HCT116 (cell line): ENCODE results near the gene TMEM135. TPM values are rescaled to one million over a fixed set of nuclear protein-coding genes. Genes with fewer than 3 reads are reported as not detected.
A peak's percentile ranks its signal among the peaks of the same experiment; 100 is the strongest.

ENCODE experiments used
- ATAC-seq: fragments of 200-7000 bp; cut with Tn5 transposase; 2 replicates; pipeline ENCODE4 v1.9.1; 2020; ENCODE audit warnings: mild to moderate bottlenecking, moderate library complexity
- BruUV-seq: library from RNA; stranded (reverse); fragments of 400-500 nt; replicated peaks from 2 replicates; lab custom pipeline; 2021; lab: Mats Ljungman, UMichigan
- CTCF ChIA-PET: fragments of 300-600 bp; sonication (Branson Sonifier 250); formaldehyde crosslinking; loops from one replicate; lab custom pipeline; 2021; ENCODE audit warnings: antibody characterized with exemption; lab: Charles Lee
- POLR2A ChIA-PET: fragments of 300-600, 350-600 bp; sonication (Branson Sonifier 250); formaldehyde crosslinking; loops from one replicate; lab custom pipeline; 2021; ENCODE audit warnings: antibody characterized with exemption; lab: Charles Lee
- RAD21 ChIA-PET, 2 experiments: fragments of 300-600 bp; sonication (Branson Sonifier 250); formaldehyde crosslinking; loops; one replicate each; lab custom pipeline; 2023; ENCODE audit warnings: low total read pairs in 2 of 2; ENCODE audit not compliant: uncharacterized antibody in 2 of 2, unreplicated experiment in 2 of 2, low non-redundant PET in 1 of 2; lab: Charles Lee
- DNase-seq: peaks from one replicate; pipeline ENCODE4 v3.0.0-alpha.2; 2010; ENCODE audit warnings: low read depth, low spot score
- H2AFZ ChIP-seq: fragments of 200-600 bp; shearing (Covaris generic), sonication (generic); 2 replicates; pipeline ENCODE4 v1.6.1; 2017; ENCODE audit warnings: low read depth, mixed run types, mixed read lengths, antibody characterized with exemption, low read length; ENCODE audit not compliant: poor library complexity, severe bottlenecking
- H3K27ac ChIP-seq: 2 replicates; pipeline ENCODE4 v1.5.1; 2012; ENCODE audit warnings: low read depth, low read length
- H3K27me3 ChIP-seq: fragments of 200-600 bp; sonication (generic); 2 replicates; pipeline ENCODE4 v1.6.1; 2016; ENCODE audit warnings: mixed run types, low read length, mixed read lengths; ENCODE audit not compliant: insufficient read depth
- H3K36me3 ChIP-seq, 2 experiments: fragments of 200-500 bp in 1 of 2; fragments of 200-600 bp in 1 of 2; sonication (Bioruptor generic) in 1 of 2; sonication (generic) in 1 of 2; 2 replicates each; pipeline versions ENCODE4 v1.5.1 to v1.6.1; 2014 to 2016; ENCODE audit warnings: low read length in 2 of 2, inconsistent platforms in 1 of 2, mixed read lengths in 1 of 2, mixed run types in 1 of 2; ENCODE audit not compliant: insufficient read depth in 2 of 2, control insufficient read depth in 1 of 2
- H3K4me1 ChIP-seq, 2 experiments: fragments of 200-600 bp in 1 of 2; sonication (generic) in 1 of 2; 2 replicates each; pipeline versions ENCODE4 v1.5.1 to v1.6.1; 2012 to 2017; ENCODE audit warnings: low read length in 2 of 2, inconsistent platforms in 1 of 2, mild to moderate bottlenecking in 1 of 2, mixed read lengths in 1 of 2, mixed run types in 1 of 2, moderate library complexity in 1 of 2; ENCODE audit not compliant: insufficient read depth in 2 of 2, control insufficient read depth in 1 of 2
- H3K4me2 ChIP-seq: fragments of 200-600 bp; sonication (generic); 2 replicates; pipeline ENCODE4 v1.6.1; 2017; ENCODE audit warnings: mixed run types, low read length, mixed read lengths
- H3K4me3 ChIP-seq, 2 experiments: fragments of 200-600 bp in 1 of 2; sonication (generic) in 1 of 2; replicated peaks in 1 of 2; 2 replicates each; pipeline ENCODE4 v1.5.1; 2011 to 2016; ENCODE audit warnings: low read length in 2 of 2, control low read depth in 1 of 2, low read depth in 1 of 2, mild to moderate bottlenecking in 1 of 2, mixed read lengths in 1 of 2, mixed run types in 1 of 2
- H3K79me2 ChIP-seq: fragments of 200-600 bp; sonication (generic); 2 replicates; pipeline ENCODE4 v1.6.1; 2017; ENCODE audit warnings: mild to moderate bottlenecking, mixed run types, low read length, moderate library complexity, mixed read lengths; ENCODE audit not compliant: insufficient read depth
- H3K9ac ChIP-seq: fragments of 200-600 bp; sonication (generic); 2 replicates; pipeline ENCODE4 v1.6.1; 2016; ENCODE audit warnings: low read length, mixed read lengths
- H3K9me2 ChIP-seq: fragments of 200-600 bp; sonication (generic), shearing (Covaris generic); 2 replicates; pipeline ENCODE4 v1.6.1; 2017; ENCODE audit warnings: mixed run types, mild to moderate bottlenecking, moderate library complexity; ENCODE audit not compliant: insufficient read depth
- H3K9me3 ChIP-seq, 2 experiments: fragments of 200-500 bp in 1 of 2; fragments of 200-600 bp in 1 of 2; sonication (Bioruptor generic) in 1 of 2; sonication (generic) in 1 of 2; 2 replicates each; pipeline ENCODE4 v1.6.1; 2014 to 2017; ENCODE audit warnings: low read length in 2 of 2, mixed read lengths in 2 of 2, inconsistent platforms in 1 of 2, low read depth in 1 of 2, mild to moderate bottlenecking in 1 of 2, mixed run types in 1 of 2, moderate library complexity in 1 of 2; ENCODE audit not compliant: control insufficient read depth in 1 of 2, insufficient read depth in 1 of 2
- H4K20me1 ChIP-seq: fragments of 200-600 bp; sonication (generic), shearing (Covaris generic); 2 replicates; pipeline ENCODE4 v1.6.1; 2017; ENCODE audit warnings: mixed run types, mild to moderate bottlenecking, moderate library complexity; ENCODE audit not compliant: insufficient read depth
- CBX3 ChIP-seq: IDR thresholded peaks from 2 replicates; pipeline ENCODE4 v1.6.1; 2012; ENCODE audit warnings: low read depth
- EGR1 ChIP-seq: IDR thresholded peaks from 2 replicates; pipeline ENCODE4 v1.6.1; 2012; ENCODE audit warnings: low read depth
- ELF1 ChIP-seq: IDR thresholded peaks from 2 replicates; pipeline ENCODE4 v1.6.1; 2012; ENCODE audit warnings: low read depth, borderline replicate concordance
- FOSL1 ChIP-seq: IDR thresholded peaks from 2 replicates; pipeline ENCODE4 v1.6.1; 2012; ENCODE audit warnings: low read depth
- POLR2A ChIP-seq: IDR thresholded peaks from 2 replicates; pipeline ENCODE4 v1.7.0; 2011; ENCODE audit warnings: borderline replicate concordance; ENCODE audit not compliant: insufficient read depth, insufficient read length; ENCODE audit errors: extremely low read depth
- TCF7L2 ChIP-seq: IDR thresholded peaks from 2 replicates; pipeline ENCODE4 v1.7.0; 2011; ENCODE audit warnings: borderline replicate concordance, inconsistent platforms; ENCODE audit not compliant: insufficient read depth, insufficient read length; ENCODE audit errors: extremely low read depth
- ZFX ChIP-seq: fragments of 450-650 bp; IDR thresholded peaks from 2 replicates; pipeline ENCODE4 v1.6.1; 2017
- intact Hi-C: fragments of 100-400 bp; cut with micrococcal nuclease; formaldehyde crosslinking; loops from 2 replicates; pipeline ENCODE4 v1.10.0; 2022
- total RNA-seq: library from RNA; stranded (reverse); gene quantifications from one replicate; pipeline ENCODE4 v1.2.1, GENCODE V29; 2021; ENCODE audit not compliant: unreplicated experiment
- TF ChIP-seq, protein P1 (sequence below), 3 experiments: fragments of 200-600 bp in 1 of 3; sonication (generic) in 1 of 3; IDR thresholded peaks in 2 of 3; conservative IDR thresholded peaks in 1 of 3; 2 replicates each; pipeline ENCODE4 v1.5.1; 2012 to 2017; ENCODE audit warnings: low read depth in 2 of 3, low read length in 2 of 3, antibody characterized with exemption in 1 of 3, borderline replicate concordance in 1 of 3, control low read depth in 1 of 3, mild to moderate bottlenecking in 1 of 3, mixed read lengths in 1 of 3, mixed run types in 1 of 3, moderate library complexity in 1 of 3; ENCODE audit not compliant: insufficient read depth in 1 of 3
- TF ChIP-seq, protein P2 (sequence below): IDR thresholded peaks from 2 replicates; pipeline ENCODE4 v1.6.1; 2012

The TMEM135 gene
- total RNA-seq, 1 experiment from 2014 or later: 50.6 TPM

DNA sequence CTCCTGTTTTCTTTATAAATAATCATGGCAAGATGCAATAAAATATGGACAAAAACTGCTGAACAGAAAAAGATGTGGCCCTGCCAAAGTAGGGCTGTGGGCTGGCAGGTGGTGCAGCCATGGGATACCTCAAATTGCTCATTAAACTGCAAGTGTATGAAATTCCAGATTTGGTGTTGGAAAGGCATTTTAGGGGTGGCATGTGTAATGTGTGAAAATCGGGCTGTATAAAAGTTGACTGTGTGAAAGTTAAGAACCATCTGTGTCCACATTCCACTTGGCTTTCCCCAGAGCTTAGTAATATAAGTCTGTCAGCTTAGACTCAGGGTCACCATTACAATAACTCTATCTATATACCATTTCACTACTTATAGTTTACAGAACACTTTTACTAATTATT is 47.7 kb upstream of the TMEM135 start:
- Histone ChIP-seq H3K9me3 (no peaks in the 10 kb centered on the region), H3K27ac (no peak overlapping the region), H3K9me2 (no peaks in the 10 kb centered on the region), H3K36me3 (no peaks in the 10 kb centered on the region), H3K9ac (no peak overlapping the region), H3K79me2 (no peaks in the 10 kb centered on the region), H4K20me1 (no peaks in the 10 kb centered on the region), H3K4me1 (peaks cover 4 to 6% of the 10 kb centered on the region in 2 experiments; a peak in 2 of 4 replicates), H3K4me3 (no peak overlapping the region), H3K4me2 (no peak overlapping the region), H2AFZ (no peak overlapping the region), H3K27me3 (no peaks in the 10 kb centered on the region)
- no peak for DNase-seq
- POLR2A ChIA-PET: no interaction called here
- ATAC-seq: no peak
- no TSS peak for BruUV-seq
- RAD21 ChIA-PET: no interaction called here
- CTCF ChIA-PET: no interaction called here
- intact Hi-C loops: no loop called here
- no peak for TF ChIP-seq CBX3
- TF ChIP-seq ZFX: no peak
- TF ChIP-seq TCF7L2: no peak
- no peak for TF ChIP-seq EGR1
- no peak for TF ChIP-seq ELF1
- no peak for TF ChIP-seq POLR2A
- TF ChIP-seq, protein P1, sequence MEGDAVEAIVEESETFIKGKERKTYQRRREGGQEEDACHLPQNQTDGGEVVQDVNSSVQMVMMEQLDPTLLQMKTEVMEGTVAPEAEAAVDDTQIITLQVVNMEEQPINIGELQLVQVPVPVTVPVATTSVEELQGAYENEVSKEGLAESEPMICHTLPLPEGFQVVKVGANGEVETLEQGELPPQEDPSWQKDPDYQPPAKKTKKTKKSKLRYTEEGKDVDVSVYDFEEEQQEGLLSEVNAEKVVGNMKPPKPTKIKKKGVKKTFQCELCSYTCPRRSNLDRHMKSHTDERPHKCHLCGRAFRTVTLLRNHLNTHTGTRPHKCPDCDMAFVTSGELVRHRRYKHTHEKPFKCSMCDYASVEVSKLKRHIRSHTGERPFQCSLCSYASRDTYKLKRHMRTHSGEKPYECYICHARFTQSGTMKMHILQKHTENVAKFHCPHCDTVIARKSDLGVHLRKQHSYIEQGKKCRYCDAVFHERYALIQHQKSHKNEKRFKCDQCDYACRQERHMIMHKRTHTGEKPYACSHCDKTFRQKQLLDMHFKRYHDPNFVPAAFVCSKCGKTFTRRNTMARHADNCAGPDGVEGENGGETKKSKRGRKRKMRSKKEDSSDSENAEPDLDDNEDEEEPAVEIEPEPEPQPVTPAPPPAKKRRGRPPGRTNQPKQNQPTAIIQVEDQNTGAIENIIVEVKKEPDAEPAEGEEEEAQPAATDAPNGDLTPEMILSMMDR (IDR thresholded peaks at IDR 0.05 in 2 of 3, conservative IDR thresholded peaks at IDR 0.05 in 1 of 3; ENCODE audit: borderline replicate concordance in 1 of 3, insufficient read depth in 1 of 3, low read depth in 2 of 3, low read length in 2 of 3): no peak

DNA sequence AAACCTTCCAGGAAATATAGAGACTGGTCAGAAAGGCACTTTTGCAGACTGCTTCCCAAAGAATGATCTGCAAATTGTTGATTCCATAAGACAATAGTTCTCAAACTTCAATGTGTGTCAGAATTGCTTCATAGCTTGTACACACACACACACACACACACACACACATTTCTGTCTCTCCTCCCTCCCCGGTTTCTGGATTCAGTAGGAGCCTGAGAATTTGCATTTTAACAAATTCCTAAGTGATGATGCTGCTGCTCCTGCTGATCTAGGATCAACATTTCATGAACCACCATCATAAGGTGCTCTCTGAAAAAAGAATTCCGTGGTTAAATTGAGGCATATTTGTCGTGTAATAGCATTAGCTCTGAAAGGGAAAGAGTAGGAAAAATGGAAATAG is 47.2 kb upstream of the TMEM135 start:
- H3K4me1 ChIP-seq: peaks cover 4 to 6% of the 10 kb centered on the region in 2 experiments; a peak in 2 of 4 replicates
- no peak overlapping the region for H2AFZ ChIP-seq
- intact Hi-C loops: no loop called here

More for the DNA sequence above, 47.2 kb upstream of the TMEM135 start:
- Histone ChIP-seq H3K27ac (no peak overlapping the region), H3K9me2 (no peaks in the 10 kb centered on the region), H4K20me1 (no peaks in the 10 kb centered on the region), H3K9me3 (no peaks in the 10 kb centered on the region), H3K36me3 (no peaks in the 10 kb centered on the region), H3K79me2 (no peaks in the 10 kb centered on the region), H3K4me2 (peak overlapping the region; percentile 12; the same call in 1 of the 2 replicates), H3K9ac (no peak overlapping the region), H3K4me3 (no peak overlapping the region), H3K27me3 (no peaks in the 10 kb centered on the region)
- peak; percentile 25; the same call in 1 of the 2 replicates for TF ChIP-seq FOSL1
- TF ChIP-seq, protein P2, sequence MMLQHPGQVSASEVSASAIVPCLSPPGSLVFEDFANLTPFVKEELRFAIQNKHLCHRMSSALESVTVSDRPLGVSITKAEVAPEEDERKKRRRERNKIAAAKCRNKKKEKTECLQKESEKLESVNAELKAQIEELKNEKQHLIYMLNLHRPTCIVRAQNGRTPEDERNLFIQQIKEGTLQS: no peak
- DNase-seq (peak; percentile 22), ATAC-seq (peak; percentile 55)
- BruUV-seq: no TSS peak
- POLR2A ChIA-PET: no interaction called here
- RAD21 ChIA-PET: no interaction called here
- CTCF ChIA-PET: no interaction called here
